Lower leg skin (tissue), 3 donors: ENCODE results near the gene RFPL3.

Source experiments
- POLR2A ChIP-seq, 2 donors: fragments of 450-650 bp; IDR thresholded peaks; one replicate each; pipeline ENCODE4 v1.6.1; 2016 to 2017; ENCODE audit warnings: antibody characterized with exemption in 2 of 2, mild to moderate bottlenecking in 1 of 2, moderate library complexity in 1 of 2
- TF ChIP-seq, protein P1 (sequence below), 3 donors: fragments of 450-650 bp; IDR thresholded peaks; one replicate each; pipeline ENCODE4 v1.5.1; 2016; ENCODE audit warnings: antibody characterized with exemption in 3 of 3, mild to moderate bottlenecking in 3 of 3, moderate library complexity in 2 of 3

DNA sequence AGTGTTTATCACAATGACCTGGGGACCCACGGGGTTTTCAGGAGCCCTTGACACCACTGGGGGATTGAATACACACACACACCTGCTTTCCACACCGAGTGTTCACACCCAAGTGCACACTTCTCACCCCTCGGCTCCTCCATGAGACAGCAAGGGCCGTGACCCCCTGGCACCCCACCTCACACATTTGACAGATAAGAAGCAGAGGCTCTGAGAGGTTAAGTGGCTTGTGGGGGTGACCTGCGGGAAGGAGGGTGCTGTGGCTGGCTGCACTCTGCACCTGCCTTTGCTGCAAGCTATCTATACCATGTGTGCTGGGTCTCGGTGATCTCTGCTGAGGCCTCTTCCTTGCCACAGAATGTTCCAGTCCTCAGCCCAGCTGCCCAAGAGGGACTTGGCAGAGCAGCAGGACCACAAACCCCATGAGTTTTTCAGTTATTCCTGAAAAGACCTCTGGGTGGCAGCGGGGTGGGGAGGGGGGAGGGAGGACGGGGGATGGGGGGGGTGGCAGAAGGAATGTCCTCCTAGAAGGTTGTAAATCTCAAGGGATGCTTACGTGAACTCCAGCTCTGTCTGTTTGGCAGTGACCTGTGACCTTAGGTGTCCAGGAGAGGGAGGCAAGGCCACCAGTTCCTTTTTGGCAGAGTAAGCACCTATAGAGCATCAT, 47.9 kb upstream of the RFPL3 start:
- TF ChIP-seq, protein P1, sequence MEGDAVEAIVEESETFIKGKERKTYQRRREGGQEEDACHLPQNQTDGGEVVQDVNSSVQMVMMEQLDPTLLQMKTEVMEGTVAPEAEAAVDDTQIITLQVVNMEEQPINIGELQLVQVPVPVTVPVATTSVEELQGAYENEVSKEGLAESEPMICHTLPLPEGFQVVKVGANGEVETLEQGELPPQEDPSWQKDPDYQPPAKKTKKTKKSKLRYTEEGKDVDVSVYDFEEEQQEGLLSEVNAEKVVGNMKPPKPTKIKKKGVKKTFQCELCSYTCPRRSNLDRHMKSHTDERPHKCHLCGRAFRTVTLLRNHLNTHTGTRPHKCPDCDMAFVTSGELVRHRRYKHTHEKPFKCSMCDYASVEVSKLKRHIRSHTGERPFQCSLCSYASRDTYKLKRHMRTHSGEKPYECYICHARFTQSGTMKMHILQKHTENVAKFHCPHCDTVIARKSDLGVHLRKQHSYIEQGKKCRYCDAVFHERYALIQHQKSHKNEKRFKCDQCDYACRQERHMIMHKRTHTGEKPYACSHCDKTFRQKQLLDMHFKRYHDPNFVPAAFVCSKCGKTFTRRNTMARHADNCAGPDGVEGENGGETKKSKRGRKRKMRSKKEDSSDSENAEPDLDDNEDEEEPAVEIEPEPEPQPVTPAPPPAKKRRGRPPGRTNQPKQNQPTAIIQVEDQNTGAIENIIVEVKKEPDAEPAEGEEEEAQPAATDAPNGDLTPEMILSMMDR (IDR thresholded peaks at IDR 0.05) = no peak
- TF ChIP-seq POLR2A (IDR thresholded peaks at IDR 0.05) = no peak
